NCI-H187 treated with DMSO at 0.1 percent for 48 hours (cell line): ENCODE results near the gene NEURL1B.
A peak's percentile ranks its signal among the peaks of the same experiment; 100 is the strongest.
"Not testable (repeated sequence)": the region's sequence is repeated elsewhere in the genome, so short reads cannot be mapped to it uniquely, and the experiment has no call there.

ENCODE experiments used
- DNase-seq: peaks from one replicate; lab custom pipeline; 2025; lab: John Stamatoyannopoulos, UW

Gene NEURL1B

DNA sequence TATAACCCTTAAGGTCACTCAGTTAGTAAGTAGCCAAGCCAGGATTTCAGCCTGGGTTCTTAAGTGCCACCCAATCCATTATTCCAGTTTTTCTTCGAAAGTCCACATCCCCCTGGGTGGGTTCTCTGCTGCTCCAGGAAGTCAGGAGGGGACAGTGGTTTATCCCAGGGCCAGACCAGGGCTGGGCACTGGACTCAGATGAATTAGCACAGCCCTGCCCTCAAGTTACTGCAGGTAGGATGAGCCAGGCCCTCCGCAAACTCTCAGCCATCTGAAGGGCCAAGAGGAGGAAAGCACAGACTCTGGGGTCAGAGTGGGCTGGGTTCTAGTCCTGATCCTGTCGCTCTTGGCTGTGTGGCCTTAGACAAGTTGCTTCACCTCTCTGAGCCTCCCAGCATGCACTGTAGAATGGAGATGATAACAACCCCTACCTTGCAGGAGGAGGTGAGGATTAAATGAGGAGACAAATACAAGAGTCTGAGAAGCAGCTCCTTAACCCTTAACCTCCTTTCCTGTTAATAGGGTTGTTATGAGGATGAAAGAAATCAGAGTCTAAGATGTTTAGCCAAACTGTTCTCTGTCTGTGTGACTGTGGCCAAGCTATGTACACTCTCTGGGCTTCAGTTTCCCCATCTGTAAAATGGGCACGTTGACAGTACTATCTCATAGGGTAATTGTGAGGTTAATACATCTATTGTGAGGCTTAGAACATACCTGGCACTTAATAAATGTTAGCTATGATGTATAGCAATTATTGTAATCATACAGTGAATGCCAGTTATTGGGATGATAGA lies 6.8 kb upstream of the NEURL1B start:
- no peak for DNase-seq

DNA sequence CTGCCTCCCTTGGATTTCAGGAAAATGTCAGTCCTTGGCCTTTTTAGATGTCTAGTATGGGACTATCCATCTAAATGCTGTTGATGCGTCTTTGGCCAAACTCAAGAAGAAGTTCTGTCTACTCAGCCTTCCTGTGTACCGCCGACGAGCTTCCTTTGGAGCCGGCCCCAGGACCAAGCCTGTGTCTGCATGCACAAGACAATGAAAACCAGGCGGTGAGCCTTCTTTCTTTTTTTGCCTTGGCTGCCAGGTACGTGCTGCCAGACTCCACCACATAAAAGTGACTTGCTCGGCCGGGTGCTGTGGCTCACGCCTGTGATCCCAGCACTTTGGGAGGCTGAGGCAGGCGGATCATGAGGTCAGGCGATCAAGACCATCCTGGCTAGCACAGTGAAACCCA lies 6.0 kb upstream of the NEURL1B start:
- no peak for DNase-seq

DNA sequence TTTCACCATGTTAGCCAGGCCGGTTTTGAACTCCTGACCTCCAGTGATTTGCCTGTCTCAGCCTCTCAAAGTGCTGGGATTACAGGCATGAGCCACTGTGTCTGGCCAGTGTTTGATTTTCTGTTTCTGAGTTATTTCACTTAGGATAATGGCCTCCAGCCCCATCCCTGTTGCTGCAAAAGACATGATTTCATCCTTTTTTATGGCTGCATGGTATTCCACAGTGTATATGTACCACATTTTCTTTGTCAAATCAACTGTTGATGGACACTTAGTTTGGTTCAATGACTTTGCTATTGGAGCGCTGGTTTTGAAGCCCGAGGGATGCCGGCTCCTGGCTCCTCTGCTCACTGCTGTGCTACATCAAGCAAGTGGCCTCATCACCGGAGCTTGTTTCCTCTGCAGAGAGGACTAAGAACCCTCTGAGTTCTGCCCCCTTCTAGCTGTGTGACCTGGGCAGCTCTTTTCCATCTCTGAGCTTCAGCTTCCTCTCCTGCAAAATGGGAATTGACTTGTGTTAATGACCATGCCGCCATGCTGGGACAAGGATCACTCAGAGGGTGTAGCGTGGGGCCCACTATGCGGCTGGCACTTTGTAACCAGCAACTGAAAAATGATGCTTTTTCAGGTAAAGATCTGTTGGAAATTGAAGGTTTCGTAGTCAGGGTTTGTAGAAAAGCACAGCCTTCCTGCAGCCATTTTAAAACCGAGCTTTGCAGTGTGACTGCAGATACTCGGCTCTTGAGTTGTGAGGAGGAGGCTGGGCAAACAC lies 4.6 kb upstream of the NEURL1B start:
- no peak for DNase-seq

DNA sequence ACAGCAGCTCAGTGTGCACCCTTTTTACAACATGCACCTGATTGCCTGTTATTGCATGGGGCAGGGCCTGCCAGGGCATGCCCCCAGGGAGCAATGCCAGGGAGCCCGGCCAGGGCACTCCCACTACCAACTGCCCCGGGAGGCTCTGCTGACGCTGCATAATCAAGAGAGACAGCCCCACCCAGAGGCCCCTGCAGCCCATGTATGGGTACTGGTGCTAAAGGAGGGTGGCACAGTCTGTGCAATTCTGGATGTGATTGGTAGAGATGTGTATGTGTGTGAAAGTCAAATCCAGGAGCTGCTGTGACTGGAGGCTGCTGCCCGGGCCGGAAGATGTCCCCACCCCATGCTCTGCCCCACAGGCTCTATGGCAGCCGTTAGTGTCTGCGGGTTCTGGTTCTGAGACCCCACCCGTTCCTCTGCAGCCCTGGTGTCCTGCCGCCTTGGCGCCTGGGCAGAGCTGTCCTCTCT lies 3.9 kb upstream of the NEURL1B start:
- DNase-seq, result no peak

DNA sequence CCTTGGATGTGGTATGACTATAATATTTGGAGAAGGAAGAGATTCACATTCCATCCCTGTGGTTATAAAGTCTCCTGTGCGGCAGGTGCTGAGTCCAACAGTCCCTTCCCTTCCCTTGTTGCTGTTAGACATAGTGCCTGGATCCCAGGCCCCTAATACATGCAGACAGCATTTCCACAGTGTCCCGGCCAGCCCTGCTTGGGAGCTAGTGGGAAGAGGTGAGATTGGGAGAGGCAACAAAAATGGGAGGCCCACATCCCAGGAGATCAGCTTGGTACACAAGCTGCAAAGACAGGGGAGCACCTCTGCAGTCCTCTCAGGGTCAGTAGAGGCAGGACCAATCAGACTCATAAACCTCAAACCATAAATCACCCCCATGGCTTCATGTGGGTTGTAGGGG lies 3.3 kb upstream of the NEURL1B start:
- no peak for DNase-seq

DNA sequence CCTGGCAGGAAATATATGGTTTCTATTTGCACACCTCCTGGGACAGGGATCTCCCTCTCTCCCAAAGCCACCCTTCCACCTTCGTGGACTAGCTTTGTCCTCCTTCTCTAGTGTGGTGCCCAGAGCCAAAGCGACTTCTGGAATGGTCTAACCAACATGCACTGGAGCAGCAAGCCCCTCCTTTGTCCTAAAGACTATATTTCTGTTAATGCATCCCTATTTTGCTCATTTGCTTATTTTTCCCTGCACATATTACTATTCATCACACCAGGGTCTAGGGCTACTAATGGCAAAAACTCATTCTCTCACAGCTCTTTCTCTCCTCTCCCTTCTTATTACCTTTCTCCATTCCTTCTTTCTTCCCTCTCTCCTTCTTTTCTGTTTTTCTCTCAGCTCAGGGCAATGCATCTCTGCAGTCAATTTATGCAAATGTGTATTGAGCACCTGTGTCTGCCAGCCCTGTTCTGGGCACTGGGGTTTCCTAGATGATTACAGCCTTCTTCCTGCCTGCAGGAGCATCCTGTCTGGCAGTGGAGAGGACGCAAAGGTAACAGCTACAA lies 2.8 kb upstream of the NEURL1B start:
- no peak for DNase-seq

DNA sequence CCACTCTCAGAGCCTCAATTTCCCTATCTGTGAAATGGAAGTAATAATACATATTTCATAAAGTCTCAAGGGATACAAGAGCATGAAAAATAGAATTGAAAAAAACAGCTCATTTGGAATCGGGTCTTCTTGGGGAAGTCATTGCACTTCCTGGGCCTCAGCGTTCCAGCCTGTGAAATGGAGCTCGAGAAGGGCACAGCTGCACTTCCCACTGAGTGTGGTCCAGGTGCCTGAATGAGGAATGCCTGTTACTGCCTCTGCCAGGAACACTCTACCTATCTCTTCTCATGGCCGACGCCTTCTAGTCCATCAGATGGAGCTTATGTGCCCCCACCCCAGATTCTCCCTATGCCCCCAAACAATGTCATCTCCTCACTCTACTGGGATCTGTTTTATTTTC lies 924 bp upstream of the NEURL1B start:
- DNase-seq, result no peak

DNA sequence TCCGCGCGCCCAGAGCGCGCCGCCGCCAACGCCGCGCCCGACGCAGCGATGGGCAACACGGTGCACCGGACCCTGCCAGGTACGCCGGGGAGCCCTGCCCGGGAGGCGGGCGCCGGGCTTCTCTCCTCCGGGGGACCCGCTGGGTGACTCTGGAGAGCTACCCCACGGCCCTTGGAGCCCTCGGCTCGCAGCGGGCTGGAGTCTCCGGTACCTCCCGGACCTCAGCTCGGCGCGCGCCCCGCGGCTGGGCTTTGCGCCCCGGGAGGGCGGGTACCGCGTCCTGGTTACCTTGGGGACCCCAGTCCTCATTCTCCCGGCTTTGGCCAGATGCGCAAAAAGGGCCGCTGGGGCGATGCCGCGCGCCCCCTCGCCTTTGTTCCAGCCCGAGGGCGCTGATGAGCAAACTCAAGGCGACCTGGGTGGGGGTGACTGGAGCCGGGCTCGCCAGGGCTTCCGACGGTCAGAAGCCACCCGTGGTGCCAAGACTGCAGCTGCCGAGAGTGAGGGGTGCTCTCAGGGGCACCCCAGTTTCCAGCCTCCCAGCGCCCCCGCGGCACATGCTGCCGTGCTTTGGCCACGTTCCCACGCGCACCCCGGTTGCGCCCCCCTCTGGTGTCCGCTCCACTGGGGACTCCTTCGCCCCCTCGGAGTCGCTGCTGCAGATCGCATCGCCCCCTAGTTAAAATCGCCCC lies 442 bp downstream of the NEURL1B start:
- DNase-seq, result no peak

DNA sequence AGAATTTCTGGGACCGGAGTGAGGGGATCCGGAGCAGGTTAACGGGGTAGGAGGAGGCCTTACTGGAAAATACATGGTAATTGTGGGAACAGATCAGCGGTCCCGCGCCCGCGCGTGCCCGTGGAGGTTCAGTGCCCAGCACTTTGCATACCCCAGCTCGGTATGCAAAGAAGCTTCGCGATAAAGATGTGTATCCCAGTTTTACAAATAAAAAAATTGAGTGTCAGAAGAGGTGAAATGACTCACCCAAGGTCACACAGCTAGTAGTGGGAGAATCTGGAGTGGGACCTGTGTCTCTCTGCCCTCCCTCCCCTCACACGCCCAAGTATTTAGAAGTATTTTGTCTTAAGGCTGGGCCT lies 967 bp downstream of the NEURL1B start:
- DNase-seq, result no peak

DNA sequence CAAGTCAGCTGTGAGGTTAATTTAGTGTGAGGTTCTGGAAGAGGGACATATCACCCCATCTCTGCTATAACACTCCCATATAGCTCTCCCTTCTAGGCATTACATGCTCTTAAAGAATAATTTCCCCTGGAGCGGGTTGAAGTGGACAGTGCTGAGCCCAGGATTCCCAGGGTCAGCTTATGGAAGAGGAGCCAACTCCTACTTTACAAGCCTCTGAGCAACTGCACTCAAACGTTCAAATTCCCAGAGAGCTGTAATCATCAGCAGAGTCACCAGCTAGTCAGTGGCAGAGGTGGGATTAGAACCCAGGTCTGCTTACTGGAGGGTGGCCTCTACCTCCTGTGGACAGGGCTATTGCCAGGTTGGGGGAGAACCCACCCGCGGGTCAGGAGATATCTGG lies 1.4 kb downstream of the NEURL1B start:
- no peak for DNase-seq

DNA sequence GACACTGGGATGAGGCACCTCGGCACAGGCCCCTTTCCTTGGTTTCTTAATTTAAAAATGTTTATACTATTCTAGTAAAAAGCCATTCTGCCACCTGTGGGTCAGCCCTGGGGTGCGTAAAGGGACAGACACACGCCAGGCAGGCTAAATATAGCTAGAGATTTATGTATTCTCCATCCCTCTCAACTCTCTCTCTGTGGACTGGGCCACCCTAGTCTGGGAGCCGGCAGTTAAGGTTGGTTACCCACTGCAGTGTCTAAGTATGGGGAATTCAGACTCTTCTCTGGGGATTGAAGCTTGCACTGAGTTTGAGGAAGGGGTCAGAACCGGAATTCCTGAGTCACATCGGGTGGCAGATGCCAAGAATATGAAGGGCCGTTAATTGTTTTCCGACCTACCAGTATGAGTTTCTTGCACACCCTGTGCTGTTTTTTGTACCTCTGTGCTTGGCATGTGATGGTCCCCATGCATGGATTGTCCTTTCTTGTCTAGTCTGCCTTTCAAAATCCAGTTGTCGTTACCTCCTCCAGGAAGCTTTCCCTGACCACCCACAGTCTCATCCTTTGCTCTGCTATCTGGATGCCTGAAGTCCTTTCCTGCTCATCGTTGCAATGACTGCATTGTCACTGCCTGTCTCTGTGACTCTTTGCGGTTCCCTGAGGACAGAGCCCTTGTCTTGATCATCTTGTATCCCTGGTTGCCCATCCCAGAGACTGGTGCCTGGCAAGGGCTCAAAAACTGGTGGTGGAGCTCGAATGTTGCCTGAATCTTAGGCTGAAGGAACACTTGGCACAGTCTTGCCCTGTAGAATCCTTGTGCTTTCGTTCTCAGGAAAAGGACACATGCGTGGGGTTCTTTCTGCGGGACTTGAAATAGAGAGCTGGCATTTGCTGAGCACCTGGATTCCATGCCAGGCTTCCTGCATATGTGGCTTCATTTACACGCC lies 2.1 kb downstream of the NEURL1B start:
- DNase-seq, result no peak

DNA sequence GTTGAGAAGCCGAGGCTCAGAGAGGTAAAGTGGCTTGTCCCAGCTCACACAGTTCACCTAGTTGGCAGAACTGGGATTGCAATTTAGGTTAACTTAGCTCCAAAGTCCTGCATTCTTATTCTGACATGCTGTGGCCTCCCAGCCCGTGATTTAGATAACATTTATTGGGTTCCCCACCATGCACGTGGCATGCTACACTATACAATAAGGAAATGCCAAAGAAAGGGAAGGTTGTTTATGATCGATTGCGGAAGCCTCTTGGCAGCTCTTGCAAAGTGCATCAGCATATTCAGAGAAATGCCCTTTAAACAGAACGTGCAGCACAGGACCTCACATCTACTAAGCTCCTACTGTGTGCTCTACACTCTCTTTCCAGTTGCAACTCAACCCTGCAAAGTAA lies 3.2 kb downstream of the NEURL1B start:
- no peak for DNase-seq

DNA sequence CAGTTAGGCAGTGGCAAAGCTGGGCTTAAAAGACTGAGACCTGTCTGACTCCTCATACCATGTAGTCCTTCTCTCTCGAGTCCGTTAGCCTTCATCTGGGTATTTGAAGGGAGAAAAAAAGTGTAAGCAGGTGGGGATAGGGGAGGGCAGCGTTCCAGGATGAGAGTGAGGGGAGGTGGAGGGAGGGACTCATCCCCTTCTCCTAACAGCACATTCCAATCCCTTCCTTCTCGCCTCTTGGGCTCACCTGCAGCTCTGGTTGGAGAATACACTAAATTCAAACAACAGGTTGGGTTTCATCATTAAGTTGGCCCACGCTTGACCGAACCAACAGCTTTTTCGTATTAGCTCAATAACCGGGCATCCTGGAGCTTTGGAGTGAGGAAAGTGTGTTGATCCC lies 3.6 kb downstream of the NEURL1B start:
- no peak for DNase-seq

DNA sequence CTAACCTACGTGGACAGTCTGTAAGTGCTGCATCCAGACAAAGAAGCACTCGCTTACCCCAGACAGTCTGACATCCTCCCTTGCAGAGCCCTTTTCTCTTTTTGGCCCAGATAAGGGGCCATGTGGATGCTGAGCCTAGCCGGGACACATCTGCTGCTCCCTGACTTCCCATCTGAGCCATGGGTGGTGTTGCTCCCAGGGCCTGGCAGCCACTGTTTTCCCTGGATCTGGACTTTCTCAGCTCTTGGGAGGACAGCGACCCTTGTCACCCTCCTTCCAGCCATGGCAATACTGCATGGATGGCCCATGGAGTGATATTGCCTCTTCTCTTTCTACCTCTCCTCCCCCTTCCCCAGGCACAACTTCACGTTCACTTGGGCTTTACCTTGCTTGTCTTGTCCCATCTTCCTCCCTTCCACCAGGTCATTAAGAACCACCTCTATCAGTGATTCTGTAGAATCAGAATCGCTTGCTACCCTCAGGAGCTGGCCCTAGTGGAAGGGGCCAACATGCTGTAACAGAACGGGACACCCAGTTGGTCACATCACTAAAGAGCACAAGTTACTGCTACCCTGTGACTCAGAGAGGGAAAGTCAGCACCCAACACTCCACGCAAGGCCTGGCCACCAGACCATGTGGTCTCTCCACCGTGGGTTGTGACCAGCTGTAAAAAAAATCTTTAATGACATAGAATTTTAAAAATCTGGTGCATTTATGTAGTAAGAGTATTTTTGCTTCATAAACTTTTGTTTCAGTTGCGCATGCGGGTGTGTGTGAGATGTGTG lies 4.4 kb downstream of the NEURL1B start:
- DNase-seq, result no peak

DNA sequence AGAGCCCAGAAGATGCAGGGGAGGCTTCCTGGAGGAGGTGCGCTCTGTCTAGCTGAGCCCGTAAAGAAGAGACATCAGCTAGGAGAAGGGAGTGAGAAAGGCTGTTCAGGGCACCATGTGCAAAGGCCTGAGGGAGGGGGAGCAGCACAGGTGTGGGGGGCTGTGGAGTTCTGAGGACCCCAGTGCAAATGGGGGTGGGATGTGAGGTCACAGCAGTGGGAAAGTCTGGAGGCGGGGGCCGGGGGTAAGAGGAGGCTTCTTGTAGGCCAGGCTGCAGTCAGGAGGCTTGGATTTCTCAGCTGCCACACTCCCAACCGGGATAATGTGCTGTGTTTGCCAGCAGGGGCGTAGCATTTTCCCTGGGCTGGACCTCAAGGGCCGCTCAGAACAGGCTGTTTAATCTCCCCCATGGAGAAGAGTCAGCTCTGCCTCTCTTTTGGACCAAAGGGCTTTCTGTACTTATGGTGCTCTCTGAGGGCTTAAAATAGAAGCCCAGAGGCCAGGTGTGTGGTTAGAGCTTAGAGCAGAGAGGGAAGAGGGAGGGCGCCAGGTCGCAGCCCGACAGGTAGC lies 5.7 kb downstream of the NEURL1B start:
- peak; percentile 54 for DNase-seq

DNA sequence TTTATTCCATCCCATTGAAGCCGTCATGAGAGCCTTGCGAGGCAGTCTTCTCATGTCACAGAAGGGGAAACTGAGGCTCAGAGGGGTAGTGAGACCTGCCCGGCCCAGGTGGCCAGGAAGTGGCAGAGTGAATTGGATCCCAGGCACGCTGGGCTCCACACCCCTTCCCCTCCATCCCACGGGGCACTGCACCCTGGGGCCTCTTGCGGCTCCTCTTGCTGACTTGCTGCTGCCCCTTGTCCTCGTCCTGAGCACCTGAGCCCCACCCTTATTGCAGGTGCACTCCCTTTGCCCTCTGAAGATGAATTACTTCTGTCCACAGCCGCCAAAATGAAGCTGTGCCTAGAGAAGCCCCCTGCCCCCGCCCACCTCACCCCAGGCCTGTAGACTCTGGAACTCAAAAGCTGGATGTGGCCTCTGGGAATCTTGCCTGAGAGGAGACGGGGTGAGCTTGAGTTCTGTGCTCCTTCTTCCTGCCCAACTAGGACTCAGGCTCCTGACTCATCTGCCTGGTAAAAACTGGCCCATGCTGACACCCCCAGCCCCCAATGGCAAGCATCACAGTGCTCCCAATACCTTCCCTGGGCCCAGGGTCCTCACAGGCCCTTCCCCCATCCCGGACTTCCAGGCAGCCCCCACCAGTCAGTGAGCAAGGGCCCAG lies 6.4 kb downstream of the NEURL1B start:
- DNase-seq, result no peak

DNA sequence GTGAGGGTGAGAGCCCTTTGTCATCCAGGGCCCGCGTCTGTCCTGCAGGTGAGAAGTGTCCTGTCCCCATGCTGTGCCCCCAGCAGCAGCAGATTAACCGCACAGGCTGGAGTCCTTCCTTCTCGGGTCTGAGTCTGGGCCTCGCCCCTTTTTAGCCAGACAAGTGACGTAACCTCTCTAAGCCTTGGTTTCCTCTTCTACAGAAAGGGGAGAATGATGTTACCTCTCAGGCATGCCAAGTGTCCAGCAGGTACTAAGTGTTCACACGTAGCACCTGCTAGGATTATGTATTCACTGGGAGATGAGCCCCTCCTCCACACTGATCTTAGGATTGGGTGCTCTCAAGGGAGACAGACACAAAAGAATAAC lies 6.9 kb downstream of the NEURL1B start:
- peak; percentile 84 for DNase-seq

DNA sequence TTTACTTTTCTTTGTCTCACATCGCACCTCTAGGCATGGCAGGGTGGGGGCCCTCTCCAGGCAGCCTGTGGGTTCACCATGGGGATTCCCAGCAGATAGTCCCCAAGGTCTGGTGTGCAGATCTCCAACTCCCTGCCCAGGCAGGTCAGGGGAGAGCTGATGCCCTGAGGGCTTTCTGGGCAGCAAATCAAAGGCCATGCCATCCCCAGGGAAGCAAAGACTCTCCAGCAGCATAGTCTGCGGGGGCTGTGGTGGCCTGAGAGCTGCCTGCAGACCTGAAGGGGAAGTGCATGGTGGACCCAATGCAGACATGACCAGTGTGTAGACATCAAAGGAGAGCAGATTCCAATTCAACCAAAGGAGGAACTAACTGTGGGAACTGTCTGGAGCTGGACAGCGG lies 7.7 kb downstream of the NEURL1B start:
- DNase-seq, result no peak

DNA sequence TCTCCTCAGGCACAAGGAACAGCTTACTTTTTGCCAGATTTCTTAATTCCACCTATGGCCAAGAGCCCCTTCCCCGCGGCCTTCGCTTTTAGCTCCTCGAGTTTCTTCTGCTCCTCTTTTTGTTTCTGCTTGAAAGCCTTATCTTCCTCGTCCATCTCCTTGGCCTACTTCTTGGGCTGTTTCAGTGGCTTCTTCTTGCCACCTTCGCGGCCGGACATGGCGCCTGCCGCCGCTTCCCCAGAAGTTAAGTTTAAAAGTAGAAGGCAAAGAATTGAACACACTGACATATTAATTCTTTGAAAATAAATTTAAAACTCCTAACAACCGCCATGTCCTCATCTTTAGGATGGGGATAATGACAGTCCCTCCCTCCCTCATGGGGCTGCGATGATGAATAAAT lies 15.4 kb downstream of the NEURL1B start:
- not testable (repeated sequence) for DNase-seq
